H9 (cell line): Measurements from ENCODE around the gene FMN1. TPM values are rescaled to one million over a fixed set of nuclear protein-coding genes. Genes with fewer than 3 reads are reported as not detected.

Experiments used
- DNase-seq: peaks from one replicate; pipeline ENCODE4 v3.0.0-alpha.2; 2017
- H2AFZ ChIP-seq: one replicate; pipeline ENCODE4 v1.6.1; 2013; ENCODE audit warnings: mild to moderate bottlenecking, low read length, control low read depth, moderate library complexity
- H2AK5ac ChIP-seq: 2 replicates; pipeline ENCODE4 v1.6.1; 2013; ENCODE audit warnings: low read length, control low read depth, mixed read lengths; ENCODE audit not compliant: insufficient read length
- H2BK120ac ChIP-seq: one replicate; pipeline ENCODE4 v1.6.1; 2013; ENCODE audit warnings: low read depth, mild to moderate bottlenecking, low read length, control low read depth, inconsistent platforms; ENCODE audit not compliant: poor library complexity, severe bottlenecking
- H2BK12ac ChIP-seq: 2 replicates; pipeline ENCODE4 v1.6.1; 2013; ENCODE audit warnings: low read length, control low read depth, mixed read lengths, low read depth; ENCODE audit not compliant: insufficient read length
- H2BK15ac ChIP-seq: 2 replicates; pipeline ENCODE4 v1.6.1; 2013; ENCODE audit warnings: low read depth, low read length, control low read depth
- H2BK20ac ChIP-seq: one replicate; pipeline ENCODE4 v1.6.1; 2013; ENCODE audit warnings: low read depth, mild to moderate bottlenecking, low read length, control low read depth, inconsistent platforms; ENCODE audit not compliant: poor library complexity, severe bottlenecking
- H2BK5ac ChIP-seq: 2 replicates; pipeline ENCODE4 v1.6.1; 2013; ENCODE audit warnings: low read length, control low read depth, mixed read lengths; ENCODE audit not compliant: insufficient read length
- H3K14ac ChIP-seq: 2 replicates; pipeline ENCODE4 v1.6.1; 2013; ENCODE audit warnings: low read length, control low read depth; ENCODE audit not compliant: insufficient read depth
- H3K18ac ChIP-seq: 2 replicates; pipeline ENCODE4 v1.6.1; 2013; ENCODE audit warnings: low read depth, mild to moderate bottlenecking, mixed read lengths, low read length, control low read depth; ENCODE audit not compliant: insufficient read length
- H3K23ac ChIP-seq: 2 replicates; pipeline ENCODE4 v1.6.1; 2013; ENCODE audit warnings: low read length, control low read depth, mixed read lengths, low read depth; ENCODE audit not compliant: insufficient read length
- H3K23me2 ChIP-seq: 2 replicates; pipeline ENCODE4 v1.6.1; 2013; ENCODE audit warnings: low read depth, mild to moderate bottlenecking, mixed read lengths, low read length, control low read depth; ENCODE audit not compliant: insufficient read length, poor library complexity, severe bottlenecking
- H3K27ac ChIP-seq: 2 replicates; pipeline ENCODE4 v1.5.1; 2013; ENCODE audit warnings: low read length, control low read depth, mixed read lengths, low read depth; ENCODE audit not compliant: insufficient read length
- H3K27me3 ChIP-seq: 2 replicates; pipeline ENCODE4 v1.6.1; 2013; ENCODE audit warnings: low read length, control low read depth, inconsistent platforms; ENCODE audit not compliant: insufficient read depth
- H3K4ac ChIP-seq: 2 replicates; pipeline ENCODE4 v1.6.1; 2013; ENCODE audit warnings: low read depth, mild to moderate bottlenecking, control low read depth, inconsistent platforms, low read length, moderate library complexity
- H3K4me1 ChIP-seq: 2 replicates; pipeline ENCODE4 v1.6.1; 2013; ENCODE audit warnings: low read length, control low read depth, inconsistent platforms; ENCODE audit not compliant: insufficient read depth
- H3K4me2 ChIP-seq: 2 replicates; pipeline ENCODE4 v1.6.1; 2013; ENCODE audit warnings: low read length, control low read depth, mixed read lengths; ENCODE audit not compliant: insufficient read length, insufficient read depth
- H3K56ac ChIP-seq: 2 replicates; pipeline ENCODE4 v1.6.1; 2013; ENCODE audit warnings: low read depth, mild to moderate bottlenecking, mixed read lengths, low read length, control low read depth; ENCODE audit not compliant: insufficient read length
- H3K79me1 ChIP-seq: 2 replicates; pipeline ENCODE4 v1.6.1; 2013; ENCODE audit warnings: low read depth, mild to moderate bottlenecking, moderate library complexity, low read length, control low read depth, inconsistent platforms; ENCODE audit not compliant: insufficient read depth, poor library complexity, severe bottlenecking
- H3K79me2 ChIP-seq: 2 replicates; pipeline ENCODE4 v1.6.1; 2013; ENCODE audit warnings: low read length, control low read depth, inconsistent platforms; ENCODE audit not compliant: insufficient read depth
- H3K9ac ChIP-seq: 2 replicates; pipeline ENCODE4 v1.6.1; 2013; ENCODE audit warnings: low read length, control low read depth, mixed read lengths; ENCODE audit not compliant: insufficient read length; ENCODE audit errors: extremely low read depth
- H3K9me3 ChIP-seq: one replicate; pipeline ENCODE4 v1.6.1; 2013; ENCODE audit warnings: low read depth, low read length, inconsistent platforms; ENCODE audit not compliant: control insufficient read depth
- H3T11ph ChIP-seq: one replicate; pipeline ENCODE4 v1.6.1; 2013; ENCODE audit warnings: mild to moderate bottlenecking, low read length, control low read depth, inconsistent platforms
- H4K20me1 ChIP-seq: one replicate; pipeline ENCODE4 v1.6.1; 2013; ENCODE audit not compliant: control insufficient read depth, insufficient read length, insufficient read depth
- H4K5ac ChIP-seq: 2 replicates; pipeline ENCODE4 v1.6.1; 2013; ENCODE audit warnings: low read depth, mild to moderate bottlenecking, mixed read lengths, low read length, control low read depth; ENCODE audit not compliant: insufficient read length
- H4K8ac ChIP-seq: replicated peaks from 2 replicates; pipeline ENCODE4 v1.6.1; 2013; ENCODE audit warnings: low read length, control low read depth, mixed read lengths, low read depth; ENCODE audit not compliant: insufficient read length
- H4K91ac ChIP-seq: 2 replicates; pipeline ENCODE4 v1.6.1; 2013; ENCODE audit warnings: low read depth, mild to moderate bottlenecking, moderate library complexity, mixed read lengths, low read length, control low read depth; ENCODE audit not compliant: insufficient read length
- H3K27ac Mint-ChIP-seq, 3 experiments: 2 replicates in 2 of 3; 3 replicates in 1 of 3; pipeline ENCODE4 v1.8.0; 2020 to 2021; ENCODE audit warnings: mixed read lengths in 3 of 3, mild to moderate bottlenecking in 1 of 3, moderate library complexity in 1 of 3
- H3K27me3 Mint-ChIP-seq: 2 replicates; pipeline ENCODE4 v1.8.0; 2021; ENCODE audit warnings: low read depth, mild to moderate bottlenecking, moderate library complexity, mixed read lengths
- H3K36me3 Mint-ChIP-seq, 3 experiments: 2 replicates in 2 of 3; 3 replicates in 1 of 3; pipeline ENCODE4 v1.8.0; 2020 to 2021; ENCODE audit warnings: low read depth in 3 of 3, mixed read lengths in 3 of 3; ENCODE audit not compliant: insufficient read depth in 1 of 3
- H3K4me1 Mint-ChIP-seq, 2 experiments: 2 replicates each; pipeline ENCODE4 v1.8.0; 2020; ENCODE audit warnings: mixed read lengths in 2 of 2
- H3K4me3 Mint-ChIP-seq, 2 experiments: 2 replicates in 1 of 2; 3 replicates in 1 of 2; pipeline ENCODE4 v1.8.0; 2020 to 2021; ENCODE audit warnings: mild to moderate bottlenecking in 2 of 2, mixed read lengths in 2 of 2, moderate library complexity in 1 of 2
- H3K9me3 Mint-ChIP-seq, 2 experiments: 2 replicates in 1 of 2; 3 replicates in 1 of 2; pipeline ENCODE4 v1.8.0; 2020; ENCODE audit warnings: mild to moderate bottlenecking in 2 of 2, mixed read lengths in 2 of 2, moderate library complexity in 1 of 2
- WGBS: extraction: QIAGEN DNeasy Blood & Tissue Kit; methylation state at CpG from one replicate; pipeline ENCODE4 v1.1.7; 2013; ENCODE audit warnings: missing lambda C conversion rate, low lambda C conversion rate, mixed read lengths; ENCODE audit not compliant: insufficient read length; ENCODE audit errors: extremely low coverage; 5-methylcytosine and 5-hydroxymethylcytosine counted together
- total RNA-seq: library from RNA; stranded (reverse); gene quantifications from 2 replicates; pipeline ENCODE4 v1.2.1, GENCODE V29; 2021
- TF ChIP-seq, protein P1 (sequence below): fragments of 200-600 bp; sonication (generic); conservative IDR thresholded peaks from 3 replicates; pipeline ENCODE4 v1.8.0; 2021; ENCODE audit warnings: antibody characterized with exemption, mild to moderate bottlenecking

The FMN1 gene
- total RNA-seq, 1 experiment from 2014 or later: 1.9 TPM

DNA sequence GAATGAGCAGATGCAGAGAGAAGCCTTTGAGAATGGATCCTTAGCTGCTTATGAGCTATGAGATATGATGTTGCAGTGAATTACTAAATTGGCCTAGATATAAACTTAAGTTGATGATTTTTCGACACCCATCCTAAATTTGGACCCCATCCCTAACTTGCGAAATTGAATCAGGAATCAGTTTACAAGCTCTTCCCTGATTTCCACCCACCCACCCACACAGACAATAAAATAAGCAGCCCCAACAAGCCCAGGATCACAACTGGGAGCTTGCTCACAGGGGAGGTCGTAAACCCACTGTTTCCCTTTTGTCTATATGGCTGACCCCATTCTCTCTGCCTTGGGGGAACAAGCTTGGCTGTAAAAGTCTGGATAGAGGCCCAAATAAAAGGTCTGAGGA, 419.4 kb downstream of the FMN1 start:
- Histone ChIP-seq H3K14ac (no peak overlapping the region), H3K56ac (no peak overlapping the region), H3K27ac (no peak overlapping the region), H3K79me2 (no peaks in the 10 kb centered on the region), H2BK15ac (no peak overlapping the region), H2BK12ac (no peak overlapping the region), H3K18ac (no peak overlapping the region), H2AFZ (no peak overlapping the region), H3K9ac (no peak overlapping the region), H3K4ac (no peak overlapping the region), H3K4me2 (no peak overlapping the region), H3K9me3 (no peaks in the 10 kb centered on the region), H3K23me2 (no peaks in the 10 kb centered on the region), H4K20me1 (no peaks in the 10 kb centered on the region), H4K91ac (no peak overlapping the region), H4K5ac (no peak overlapping the region), H2AK5ac (no peak overlapping the region), H3K27me3 (no peaks in the 10 kb centered on the region), H3T11ph (no peak overlapping the region), H2BK120ac (no peak overlapping the region), H2BK20ac (no peak overlapping the region), H3K23ac (no peak overlapping the region), H4K8ac (no peak overlapping the region), H2BK5ac (no peak overlapping the region), H3K79me1 (no peaks in the 10 kb centered on the region), H3K4me1 (no peaks in the 10 kb centered on the region)
- TF ChIP-seq, protein P1, sequence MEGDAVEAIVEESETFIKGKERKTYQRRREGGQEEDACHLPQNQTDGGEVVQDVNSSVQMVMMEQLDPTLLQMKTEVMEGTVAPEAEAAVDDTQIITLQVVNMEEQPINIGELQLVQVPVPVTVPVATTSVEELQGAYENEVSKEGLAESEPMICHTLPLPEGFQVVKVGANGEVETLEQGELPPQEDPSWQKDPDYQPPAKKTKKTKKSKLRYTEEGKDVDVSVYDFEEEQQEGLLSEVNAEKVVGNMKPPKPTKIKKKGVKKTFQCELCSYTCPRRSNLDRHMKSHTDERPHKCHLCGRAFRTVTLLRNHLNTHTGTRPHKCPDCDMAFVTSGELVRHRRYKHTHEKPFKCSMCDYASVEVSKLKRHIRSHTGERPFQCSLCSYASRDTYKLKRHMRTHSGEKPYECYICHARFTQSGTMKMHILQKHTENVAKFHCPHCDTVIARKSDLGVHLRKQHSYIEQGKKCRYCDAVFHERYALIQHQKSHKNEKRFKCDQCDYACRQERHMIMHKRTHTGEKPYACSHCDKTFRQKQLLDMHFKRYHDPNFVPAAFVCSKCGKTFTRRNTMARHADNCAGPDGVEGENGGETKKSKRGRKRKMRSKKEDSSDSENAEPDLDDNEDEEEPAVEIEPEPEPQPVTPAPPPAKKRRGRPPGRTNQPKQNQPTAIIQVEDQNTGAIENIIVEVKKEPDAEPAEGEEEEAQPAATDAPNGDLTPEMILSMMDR: no peak
- no peak for DNase-seq
- no peaks in the 10 kb centered on the region; a peak in 1 of 7 replicates for H3K36me3 Mint-ChIP-seq
- H3K9me3 Mint-ChIP-seq: peaks cover 7 to 11% of the 10 kb centered on the region in 2 experiments; a peak in 4 of 5 replicates
- no peaks in the 10 kb centered on the region; a peak in 1 of 4 replicates for H3K4me1 Mint-ChIP-seq
- WGBS: no CpG with 5 or more reads among the region's 3 CpGs
- 0 out of 2 replicates have a peak, but pooled peaks cover 2% of the 10 kb centered on the region for H3K27me3 Mint-ChIP-seq
- peak overlapping the region in 1 of 3 experiments; percentile 11; a peak in 1 of 7 replicates for H3K27ac Mint-ChIP-seq
- no peak overlapping the region for H3K4me3 Mint-ChIP-seq
